NCI-H82 (cell line): ENCODE measurements around the gene ATRN.
A peak's percentile ranks its signal among the peaks of the same experiment; 100 is the strongest.

Source experiments
- DNase-seq: peaks from one replicate; lab custom pipeline; 2025; lab: John Stamatoyannopoulos, UW

Gene ATRN

GRCh38 chr20:3658019-3658715 lies 187.3 kb downstream of the ATRN start:
- no peak for DNase-seq

GRCh38 chr20:3658716-3659491 lies 188.1 kb downstream of the ATRN start:
- DNase-seq: peak; percentile 49

GRCh38 chr20:3659492-3660261 lies 188.9 kb downstream of the ATRN start:
- DNase-seq: no peak

GRCh38 chr20:3660262-3661059 lies 189.6 kb downstream of the ATRN start:
- DNase-seq: no peak

- no peak for DNase-seq
These were observed 190.4 kb downstream of the ATRN start for GRCh38 chr20:3661060-3661813.

- no peak for DNase-seq
These were observed 191.2 kb downstream of the ATRN start for GRCh38 chr20:3661814-3662665.

GRCh38 chr20:3663031-3663701 lies 192.3 kb downstream of the ATRN start, which contains the start of gene GFRA4:
GFRA4 (minus strand) TSS chr20:3663399; CDS start chr20:3663399, 0 bp downstream.
- DNase-seq: peak; percentile 16

- no peak for DNase-seq
These were observed 193.0 kb downstream of the ATRN start for GRCh38 chr20:3663858-3664257.

GRCh38 chr20:3667434-3668037 lies 196.7 kb downstream of the ATRN start:
- DNase-seq: no peak

- DNase-seq: no peak
These were observed 199.0 kb downstream of the ATRN start for GRCh38 chr20:3669710-3670367.

GRCh38 chr20:3670511-3670910 lies 199.7 kb downstream of the ATRN start:
- DNase-seq: no peak

- DNase-seq: no peak
These were observed 200.1 kb downstream of the ATRN start for GRCh38 chr20:3670945-3671344.

GRCh38 chr20:3671986-3672546 lies 201.2 kb downstream of the ATRN start:
- no peak for DNase-seq

- no peak for DNase-seq
These were observed 201.8 kb downstream of the ATRN start for GRCh38 chr20:3672547-3673171.

GRCh38 chr20:3673221-3674070 lies 202.6 kb downstream of the ATRN start:
- DNase-seq: no peak

GRCh38 chr20:3674447-3674846 lies 203.6 kb downstream of the ATRN start:
- no peak for DNase-seq
